ENCODE results near the gene CD84. TPM values are rescaled to one million over a fixed set of nuclear protein-coding genes. Genes with fewer than 3 reads are reported as not detected.
A peak's percentile ranks its signal among the peaks of the same experiment; 100 is the strongest.
"Not testable (repeated sequence)": the region's sequence is repeated elsewhere in the genome, so short reads cannot be mapped to it uniquely, and the experiment has no call there.

The CD84 gene
- total RNA-seq, 1 donor from 2014 or later = 17.2 TPM

DNA sequence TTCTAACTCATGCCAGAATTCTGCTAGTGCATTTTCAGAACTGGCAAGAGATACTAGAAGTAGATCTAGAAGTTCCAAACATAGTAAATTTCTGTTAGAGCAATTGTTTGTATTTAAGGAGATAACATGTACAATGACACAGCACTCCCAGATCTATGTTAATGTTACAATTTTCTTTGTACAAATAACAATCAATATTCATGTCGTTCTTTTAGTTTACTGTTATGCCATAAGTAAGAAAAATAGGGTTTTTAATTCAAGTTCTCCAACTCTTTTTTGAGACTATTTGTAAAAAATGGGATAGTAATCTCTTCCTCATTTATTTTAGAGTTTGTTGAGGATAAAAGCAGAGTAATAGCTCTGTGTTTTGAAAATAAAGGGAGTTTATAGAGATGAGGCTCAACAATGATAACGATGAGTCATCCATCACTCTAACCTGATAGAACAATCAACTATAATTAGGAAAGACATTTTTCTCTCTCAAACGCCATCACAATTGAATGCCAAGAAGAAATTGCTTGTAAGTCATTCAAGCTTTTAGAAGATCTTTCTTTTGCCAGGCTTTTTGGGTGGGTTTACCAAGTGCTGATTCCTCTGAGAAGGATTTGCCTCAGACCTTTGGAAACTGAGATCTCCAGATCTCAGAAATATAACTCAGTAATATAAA, 638 bp downstream of the CD84 start:
- peak overlapping the region; percentile 85 for H3K4me3 Mint-ChIP-seq
- peaks cover 10% of the 10 kb centered on the region for H3K9me3 Mint-ChIP-seq
- peaks cover 19% of the 10 kb centered on the region for H3K36me3 Mint-ChIP-seq (ENCODE audit: low read depth)
- no peaks in the 10 kb centered on the region for H3K27me3 Mint-ChIP-seq (ENCODE audit: insufficient read depth)
- DNase-seq (ENCODE audit: low spot score) = no peak
- intact Hi-C loops (cut with micrococcal nuclease) = loop anchor here (1.0 to 5.0 kb wide), 2 partner anchors 8 to 316 kb away; partner anchors contain the start of gene DCAF8
- peaks cover 76% of the 10 kb centered on the region for H3K4me1 Mint-ChIP-seq (ENCODE audit: low read depth)
- peak overlapping the region; percentile 91 for H3K27ac Mint-ChIP-seq

DNA sequence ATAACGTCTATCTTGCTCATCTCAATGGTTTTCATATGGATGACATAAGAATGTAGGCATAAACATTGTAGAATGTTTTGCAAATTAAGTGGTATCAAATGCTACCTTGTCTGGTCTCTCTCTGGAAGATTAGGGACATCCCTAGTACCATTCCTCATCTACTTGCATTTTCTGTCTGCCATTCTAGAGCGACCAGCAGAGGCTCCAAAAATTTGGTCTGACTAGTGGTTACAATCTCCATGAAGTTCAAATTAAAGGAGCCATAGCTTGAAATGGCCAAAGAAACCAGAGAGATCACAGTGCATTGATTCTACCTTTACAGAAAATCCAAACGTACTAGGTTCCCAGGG, 1.1 kb downstream of the CD84 start:
- intact Hi-C loops (cut with micrococcal nuclease) = loop anchor here (1.0 to 5.0 kb wide), 2 partner anchors 8 to 316 kb away; partner anchors contain the start of gene DCAF8
- no peak for DNase-seq (ENCODE audit: low spot score)

DNA sequence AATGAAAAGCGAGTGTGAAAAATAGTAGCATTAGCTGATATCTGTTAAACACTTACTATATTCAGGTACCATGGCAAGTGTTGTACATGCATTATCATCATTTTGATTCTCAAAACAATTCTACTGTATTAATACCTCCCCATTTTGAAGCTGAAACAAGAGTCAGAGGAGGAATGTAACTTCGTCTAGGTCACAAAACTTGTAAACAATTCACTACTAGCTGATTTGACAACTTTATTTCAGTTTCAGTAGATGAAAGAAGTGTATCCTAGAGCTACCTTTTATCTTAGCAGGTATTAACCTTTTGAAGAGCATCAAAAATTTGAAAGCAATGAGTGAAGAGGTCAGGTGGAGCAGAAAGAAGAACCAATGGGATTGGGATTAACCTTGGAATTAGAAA, 1.6 kb downstream of the CD84 start:
- Mint-ChIP-seq H3K4me3 (peak overlapping the region; percentile 85), H3K4me1 (ENCODE audit: low read depth) (peaks cover 86% of the 10 kb centered on the region), H3K9me3 (peaks cover 7% of the 10 kb centered on the region), H3K27me3 (ENCODE audit: insufficient read depth) (no peaks in the 10 kb centered on the region), H3K27ac (peak overlapping the region; percentile 84), H3K36me3 (ENCODE audit: low read depth) (peaks cover 20% of the 10 kb centered on the region)
- intact Hi-C loops (cut with micrococcal nuclease) = loop anchor here (1.0 to 5.0 kb wide), 4 partner anchors 9 to 315 kb away; partner anchors contain the start of gene DCAF8
- DNase-seq (ENCODE audit: low spot score) = no peak

More for the DNA sequence above, 1.1 kb downstream of the CD84 start:
- peaks cover 82% of the 10 kb centered on the region for H3K4me1 Mint-ChIP-seq (ENCODE audit: low read depth)
- H3K27me3 Mint-ChIP-seq (ENCODE audit: insufficient read depth) = no peaks in the 10 kb centered on the region
- H3K9me3 Mint-ChIP-seq = peaks cover 9% of the 10 kb centered on the region
- H3K27ac Mint-ChIP-seq = peak overlapping the region; percentile 91
- peak overlapping the region; percentile 85 for H3K4me3 Mint-ChIP-seq
- H3K36me3 Mint-ChIP-seq (ENCODE audit: low read depth) = peaks cover 21% of the 10 kb centered on the region

DNA sequence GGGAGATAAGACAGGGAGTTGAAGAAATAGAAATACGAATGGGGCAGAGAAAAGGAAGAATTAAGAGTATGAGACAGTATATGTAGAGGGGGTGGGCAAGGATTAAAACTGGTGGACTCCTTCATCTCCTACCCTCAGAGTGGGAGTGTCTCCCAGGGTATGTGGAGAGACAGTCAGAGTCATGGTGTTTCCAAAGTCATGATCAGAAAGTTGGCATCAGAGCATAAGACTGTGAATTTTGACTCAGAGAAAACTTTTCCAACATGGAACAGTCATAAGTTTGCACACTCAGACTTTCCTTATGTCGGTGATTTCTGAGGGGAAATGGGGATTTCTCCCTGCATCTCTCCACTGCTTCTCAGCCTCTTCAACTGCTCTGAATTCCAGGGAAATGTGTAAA, 2.4 kb downstream of the CD84 start:
- Mint-ChIP-seq H3K36me3 (ENCODE audit: low read depth) (peaks cover 25% of the 10 kb centered on the region), H3K4me3 (peak overlapping the region; percentile 85), H3K27ac (peak overlapping the region; percentile 84), H3K9me3 (peaks cover 11% of the 10 kb centered on the region), H3K4me1 (ENCODE audit: low read depth) (peaks cover 94% of the 10 kb centered on the region), H3K27me3 (ENCODE audit: insufficient read depth) (no peaks in the 10 kb centered on the region)
- DNase-seq (ENCODE audit: low spot score) = no peak
- intact Hi-C loops (cut with micrococcal nuclease) = loop anchor here (1.0 to 5.0 kb wide), 7 partner anchors 9 to 315 kb away; partner anchors contain the start of gene DCAF8

GRCh38 chr1:160576390-160576789, 2.9 kb downstream of the CD84 start:
- Mint-ChIP-seq H3K27ac (peak overlapping the region; percentile 84), H3K4me3 (peak overlapping the region; percentile 85), H3K9me3 (peaks cover 13% of the 10 kb centered on the region), H3K36me3 (ENCODE audit: low read depth) (peaks cover 29% of the 10 kb centered on the region), H3K27me3 (ENCODE audit: insufficient read depth) (no peaks in the 10 kb centered on the region), H3K4me1 (ENCODE audit: low read depth) (peaks cover 96% of the 10 kb centered on the region)
- intact Hi-C loops (cut with micrococcal nuclease) = loop anchor here (1.0 to 5.0 kb wide), 7 partner anchors 8 to 314 kb away; partner anchors contain the start of gene DCAF8
- DNase-seq (ENCODE audit: low spot score) = no peak

- H3K27me3 Mint-ChIP-seq (ENCODE audit: insufficient read depth) = no peaks in the 10 kb centered on the region
- H3K36me3 Mint-ChIP-seq (ENCODE audit: low read depth) = peaks cover 36% of the 10 kb centered on the region
- intact Hi-C loops (cut with micrococcal nuclease) = loop anchor here (5.0 kb wide), 1 partner anchor 313 kb away; the partner anchor contains the start of gene DCAF8
- peak overlapping the region; percentile 79 for H3K4me3 Mint-ChIP-seq
- H3K4me1 Mint-ChIP-seq (ENCODE audit: low read depth) = peaks cover 96% of the 10 kb centered on the region
- no peak for DNase-seq (ENCODE audit: low spot score)
- peaks cover 19% of the 10 kb centered on the region for H3K9me3 Mint-ChIP-seq
- H3K27ac Mint-ChIP-seq = peak overlapping the region; percentile 84
These were observed 4.1 kb downstream of the CD84 start for GRCh38 chr1:160575112-160575664.

DNA sequence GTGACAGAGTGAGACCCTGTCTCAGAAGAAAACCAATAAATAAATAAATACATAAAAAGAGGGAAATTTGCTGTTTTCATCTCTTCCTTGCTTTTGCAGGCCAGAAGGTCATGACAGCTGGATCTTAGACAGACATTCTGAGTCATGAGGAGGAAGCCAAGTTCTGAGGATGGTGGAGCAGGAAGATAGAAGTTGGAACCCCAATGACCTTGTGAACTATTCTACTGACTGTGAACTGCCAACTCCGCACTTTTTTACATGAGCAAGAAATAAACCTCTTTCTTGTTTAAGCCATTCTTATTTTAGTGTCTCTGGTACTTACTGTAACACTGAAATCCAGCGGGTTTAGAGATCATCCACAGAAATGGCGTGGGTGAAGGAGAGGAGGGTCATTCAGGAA, 8.5 kb downstream of the CD84 start:
- peaks cover 95% of the 10 kb centered on the region for H3K4me1 Mint-ChIP-seq (ENCODE audit: low read depth)
- intact Hi-C loops (cut with micrococcal nuclease) = no loop called here
- no peaks in the 10 kb centered on the region for H3K27me3 Mint-ChIP-seq (ENCODE audit: insufficient read depth)
- H3K36me3 Mint-ChIP-seq (ENCODE audit: low read depth) = peaks cover 49% of the 10 kb centered on the region
- no peak overlapping the region for H3K4me3 Mint-ChIP-seq
- H3K27ac Mint-ChIP-seq = peak overlapping the region; percentile 36
- peaks cover 24% of the 10 kb centered on the region for H3K9me3 Mint-ChIP-seq
- DNase-seq (ENCODE audit: low spot score) = no peak

DNA sequence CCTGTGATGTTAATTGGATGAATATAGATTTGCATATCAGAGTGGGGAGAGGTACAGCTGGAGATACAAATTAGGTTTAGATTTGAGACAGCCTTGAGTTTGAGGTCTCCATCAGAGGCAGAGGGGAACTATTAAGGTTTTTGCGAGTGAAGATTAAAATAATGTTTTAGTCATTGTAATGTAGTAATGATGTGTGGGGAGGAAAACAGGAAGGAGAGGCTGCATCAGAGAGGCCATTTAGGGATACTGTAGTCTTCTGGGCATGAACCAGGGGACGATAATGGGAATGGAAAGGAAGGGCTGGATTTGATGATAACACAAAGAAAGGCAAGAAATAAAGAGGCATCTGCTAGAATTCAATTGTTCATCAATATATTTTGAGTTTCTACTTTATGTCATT, 9.5 kb downstream of the CD84 start:
- H3K4me3 Mint-ChIP-seq = no peak overlapping the region
- H3K4me1 Mint-ChIP-seq (ENCODE audit: low read depth) = peaks cover 95% of the 10 kb centered on the region
- intact Hi-C loops (cut with micrococcal nuclease) = loop anchor here (2.0 kb wide), 2 partner anchors 53 to 73 kb away; no protein-coding TSS in a partner anchor
- H3K27me3 Mint-ChIP-seq (ENCODE audit: insufficient read depth) = no peaks in the 10 kb centered on the region
- no peak for DNase-seq (ENCODE audit: low spot score)
- H3K9me3 Mint-ChIP-seq = peaks cover 24% of the 10 kb centered on the region
- H3K36me3 Mint-ChIP-seq (ENCODE audit: low read depth) = peaks cover 52% of the 10 kb centered on the region
- H3K27ac Mint-ChIP-seq = peak overlapping the region; percentile 71

DNA sequence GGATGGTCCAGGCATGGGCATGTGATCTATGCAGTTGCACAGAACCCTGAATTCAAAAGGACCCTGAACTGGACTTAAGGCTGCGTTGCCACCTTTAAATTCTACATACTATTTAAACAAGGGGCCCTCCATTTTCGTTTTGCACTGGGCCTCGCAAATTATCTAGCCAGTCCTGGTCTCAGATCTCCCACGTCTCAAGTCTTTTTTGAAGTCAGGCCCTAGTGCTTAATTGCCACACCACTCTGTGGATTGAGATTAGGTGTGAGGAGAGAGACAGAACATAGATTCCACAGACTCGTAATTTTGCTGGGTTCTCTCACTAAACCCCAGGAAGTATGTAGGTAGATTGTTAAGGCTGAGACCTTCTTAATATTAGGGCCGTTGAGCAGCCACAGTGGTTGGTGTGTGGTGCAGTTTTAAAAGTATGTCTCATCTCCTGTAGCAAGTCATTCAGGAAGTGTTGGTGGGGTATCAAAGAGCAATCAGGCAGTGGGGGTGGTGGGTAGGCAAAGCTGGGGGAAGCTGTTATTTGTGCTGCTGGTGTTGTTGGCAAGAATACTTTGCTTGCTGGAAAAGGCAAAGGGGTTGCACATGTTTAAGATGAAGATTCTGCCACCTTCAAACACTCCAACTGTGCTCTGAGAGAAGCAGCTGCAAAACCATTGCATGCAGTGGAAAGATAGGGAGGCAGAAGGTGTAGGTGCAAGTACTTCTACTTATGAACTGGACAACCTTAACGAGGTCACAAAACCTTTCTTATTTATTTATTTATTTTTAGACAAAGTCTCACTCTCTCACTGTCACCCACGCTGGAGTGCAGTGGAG, 11.2 kb downstream of the CD84 start:
- intact Hi-C loops (cut with micrococcal nuclease) = loop anchor here (1.0 to 2.0 kb wide), 9 partner anchors 8 to 139 kb away; no protein-coding TSS in a partner anchor
- H3K4me3 Mint-ChIP-seq = peak overlapping the region; percentile 60
- H3K9me3 Mint-ChIP-seq = peaks cover 23% of the 10 kb centered on the region
- peaks cover 83% of the 10 kb centered on the region for H3K4me1 Mint-ChIP-seq (ENCODE audit: low read depth)
- H3K36me3 Mint-ChIP-seq (ENCODE audit: low read depth) = peaks cover 54% of the 10 kb centered on the region
- H3K27ac Mint-ChIP-seq = peak overlapping the region; percentile 95
- DNase-seq (ENCODE audit: low spot score) = peak; percentile 50
- no peaks in the 10 kb centered on the region for H3K27me3 Mint-ChIP-seq (ENCODE audit: insufficient read depth)

DNA sequence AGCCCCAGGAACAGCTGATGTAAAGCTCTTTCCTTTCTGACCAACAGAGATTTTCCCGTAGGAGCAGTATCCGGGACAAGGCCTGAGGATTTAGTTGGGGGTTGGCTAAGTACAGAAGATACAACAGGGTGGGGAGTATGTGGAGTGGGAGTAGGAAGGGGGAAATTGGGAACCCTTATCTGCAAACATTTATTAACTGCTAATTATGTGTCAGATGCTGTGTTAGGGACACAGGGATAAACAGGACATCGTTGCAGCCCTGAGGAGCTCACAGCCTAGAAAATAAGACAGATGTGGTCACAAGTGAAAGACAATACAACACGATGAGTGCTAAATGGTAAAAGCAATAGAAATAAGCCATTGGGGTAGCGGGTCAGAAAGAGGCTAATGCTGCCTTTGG, 12.0 kb downstream of the CD84 start:
- peak overlapping the region; percentile 95 for H3K27ac Mint-ChIP-seq
- intact Hi-C loops (cut with micrococcal nuclease) = no loop called here
- H3K4me1 Mint-ChIP-seq (ENCODE audit: low read depth) = peaks cover 76% of the 10 kb centered on the region
- no peak for DNase-seq (ENCODE audit: low spot score)
- no peaks in the 10 kb centered on the region for H3K27me3 Mint-ChIP-seq (ENCODE audit: insufficient read depth)
- H3K4me3 Mint-ChIP-seq = peak overlapping the region; percentile 31
- peaks cover 57% of the 10 kb centered on the region for H3K36me3 Mint-ChIP-seq (ENCODE audit: low read depth)
- H3K9me3 Mint-ChIP-seq = peaks cover 28% of the 10 kb centered on the region

GRCh38 chr1:160565564-160565963, 13.7 kb downstream of the CD84 start:
- no peaks in the 10 kb centered on the region for H3K27me3 Mint-ChIP-seq (ENCODE audit: insufficient read depth)
- peaks cover 56% of the 10 kb centered on the region for H3K36me3 Mint-ChIP-seq (ENCODE audit: low read depth)
- H3K4me1 Mint-ChIP-seq (ENCODE audit: low read depth) = peaks cover 77% of the 10 kb centered on the region
- no peak for DNase-seq (ENCODE audit: low spot score)
- H3K4me3 Mint-ChIP-seq = no peak overlapping the region
- intact Hi-C loops (cut with micrococcal nuclease) = no loop called here
- H3K27ac Mint-ChIP-seq = peak overlapping the region; percentile 53
- H3K9me3 Mint-ChIP-seq = peaks cover 18% of the 10 kb centered on the region

- peak overlapping the region; percentile 11 for H3K27ac Mint-ChIP-seq
- intact Hi-C loops (cut with micrococcal nuclease); H3K27me3 Mint-ChIP-seq (ENCODE audit: insufficient read depth); H3K4me3 Mint-ChIP-seq; DNase-seq (ENCODE audit: low spot score): not testable (repeated sequence)
- peaks cover 81% of the 10 kb centered on the region for H3K4me1 Mint-ChIP-seq (ENCODE audit: low read depth)
- H3K9me3 Mint-ChIP-seq = peaks cover 25% of the 10 kb centered on the region
- peaks cover 62% of the 10 kb centered on the region for H3K36me3 Mint-ChIP-seq (ENCODE audit: low read depth)
These were observed 16.1 kb downstream of the CD84 start for GRCh38 chr1:160563230-160563629.

Data from activated T-helper 1 cell treated with anti-CD3 and anti-CD28 coated beads, Interleukin-12 subunit alpha, Interleukin-12 subunit beta, Interleukin-2, Interleukin-4 antibody, amounts not matched to agents 30 ng/mL and 10 ng/mL and 1 ng/mL, durations not matched to agents 14 hours and 24 hours and 36 hours (primary cell).